ENCODE results near the gene MIX23.

MIX23 gene

GRCh38 chr3:122342803-122343202 is 40.2 kb downstream of the MIX23 start (continued):
- TF ChIP-seq ZNF768 (tag by site-specific recombination; IDR thresholded peaks at IDR 0.05) = no peak
- TF ChIP-seq ZNF596 (tag by site-specific recombination; IDR thresholded peaks at IDR 0.05) = no peak

- TF ChIP-seq ZNF645 (tag by site-specific recombination; IDR thresholded peaks at IDR 0.05) (no peak), ZSCAN23 (tag by site-specific recombination; IDR thresholded peaks at IDR 0.05) (no peak), ZNF157 (tag by site-specific recombination; IDR thresholded peaks at IDR 0.05) (no peak), ZNF654 (tag by site-specific recombination; IDR thresholded peaks at IDR 0.05; ENCODE audit: low read depth) (no peak), ZNF18 (tag by site-specific recombination; IDR thresholded peaks at IDR 0.05) (no peak), ZNF785 (tag by site-specific recombination; IDR thresholded peaks at IDR 0.05) (no peak), ZNF639 (tag by site-specific recombination; IDR thresholded peaks at IDR 0.05) (no peak)
- CTCF ChIA-PET = no interaction called here
- POLR2A ChIA-PET = no interaction called here
Measured at GRCh38 chr3:122332551-122332950, 50.5 kb downstream of the MIX23 start.

GRCh38 chr3:122331886-122332285 is 51.1 kb downstream of the MIX23 start:
- Histone ChIP-seq H3K27ac (ENCODE audit: extremely low read depth, low read depth, low read length) (no peak overlapping the region), H3K36me3 (ENCODE audit: control insufficient read depth in 2 of 2, insufficient read depth in 1 of 2, low read length in 2 of 2) (no peaks in the 10 kb centered on the region), H3K4me1 (ENCODE audit: control insufficient read depth, insufficient read depth, low read length) (no peaks in the 10 kb centered on the region), H3K9me3 (ENCODE audit: control insufficient read depth, insufficient read depth, low read depth, low read length) (no peaks in the 10 kb centered on the region), H3K4me3 (ENCODE audit: low read depth, low read length) (no peak overlapping the region)
- TF ChIP-seq PATZ1 (tag by site-specific recombination; IDR thresholded peaks at IDR 0.05) (no peak), OSR2 (tag by site-specific recombination; IDR thresholded peaks at IDR 0.05) (no peak), ZNF221 (tag by site-specific recombination; IDR thresholded peaks at IDR 0.05; ENCODE audit: borderline replicate concordance) (no peak), ZNF350 (tag by site-specific recombination; IDR thresholded peaks at IDR 0.05) (no peak), TSHZ1 (tag by site-specific recombination; IDR thresholded peaks at IDR 0.05; ENCODE audit: borderline replicate concordance) (no peak), ZNF707 (tag by site-specific recombination; IDR thresholded peaks at IDR 0.05) (no peak), ZNF404 (tag by site-specific recombination; IDR thresholded peaks at IDR 0.05) (no peak), ZNF473 (tag by site-specific recombination; IDR thresholded peaks at IDR 0.05) (no peak), ZNF426 (tag by site-specific recombination; IDR thresholded peaks at IDR 0.05) (no peak), KLF1 (tag by site-specific recombination; IDR thresholded peaks at IDR 0.05) (no peak), ZNF621 (tag by site-specific recombination; IDR thresholded peaks at IDR 0.05) (no peak), REPIN1 (tag by site-specific recombination; IDR thresholded peaks at IDR 0.05; ENCODE audit: low read depth) (no peak), ZNF248 (tag by site-specific recombination; IDR thresholded peaks at IDR 0.05) (no peak), ZNF394 (tag by site-specific recombination; IDR thresholded peaks at IDR 0.05; ENCODE audit: borderline replicate concordance) (no peak), KLF16 (tag by site-specific recombination; IDR thresholded peaks at IDR 0.05) (no peak)
- ChIA-PET POLR2A (no interaction called here), CTCF (no interaction called here)

More at GRCh38 chr3:122332551-122332950, 50.5 kb downstream of the MIX23 start:
- H3K36me3 ChIP-seq (ENCODE audit: control insufficient read depth in 2 of 2, insufficient read depth in 1 of 2, low read length in 2 of 2) = no peaks in the 10 kb centered on the region
- H3K4me1 ChIP-seq (ENCODE audit: control insufficient read depth, insufficient read depth, low read length) = no peaks in the 10 kb centered on the region
- H3K9me3 ChIP-seq (ENCODE audit: control insufficient read depth, insufficient read depth, low read depth, low read length) = no peaks in the 10 kb centered on the region
- H3K4me3 ChIP-seq (ENCODE audit: low read depth, low read length) = no peak overlapping the region
- H3K27ac ChIP-seq (ENCODE audit: extremely low read depth, low read depth, low read length) = no peak overlapping the region
